HCT116 (cell line): ENCODE results near the gene SBF2. TPM values are rescaled to one million over a fixed set of nuclear protein-coding genes. Genes with fewer than 3 reads are reported as not detected.

Experiments used
- ATAC-seq: fragments of 200-7000 bp; cut with Tn5 transposase; 2 replicates; pipeline ENCODE4 v1.9.1; 2020; ENCODE audit warnings: mild to moderate bottlenecking, moderate library complexity
- BruUV-seq: library from RNA; stranded (reverse); fragments of 400-500 nt; replicated peaks from 2 replicates; lab custom pipeline; 2021; lab: Mats Ljungman, UMichigan
- CTCF ChIA-PET: fragments of 300-600 bp; sonication (Branson Sonifier 250); formaldehyde crosslinking; loops from one replicate; lab custom pipeline; 2021; ENCODE audit warnings: antibody characterized with exemption; lab: Charles Lee
- POLR2A ChIA-PET: fragments of 300-600, 350-600 bp; sonication (Branson Sonifier 250); formaldehyde crosslinking; loops from one replicate; lab custom pipeline; 2021; ENCODE audit warnings: antibody characterized with exemption; lab: Charles Lee
- RAD21 ChIA-PET, 2 experiments: fragments of 300-600 bp; sonication (Branson Sonifier 250); formaldehyde crosslinking; loops; one replicate each; lab custom pipeline; 2023; ENCODE audit warnings: low total read pairs in 2 of 2; ENCODE audit not compliant: uncharacterized antibody in 2 of 2, unreplicated experiment in 2 of 2, low non-redundant PET in 1 of 2; lab: Charles Lee
- DNase-seq: peaks from one replicate; pipeline ENCODE4 v3.0.0-alpha.2; 2010; ENCODE audit warnings: low read depth, low spot score
- H2AFZ ChIP-seq: fragments of 200-600 bp; shearing (Covaris generic), sonication (generic); 2 replicates; pipeline ENCODE4 v1.6.1; 2017; ENCODE audit warnings: low read depth, mixed run types, mixed read lengths, antibody characterized with exemption, low read length; ENCODE audit not compliant: poor library complexity, severe bottlenecking
- H3K27ac ChIP-seq: 2 replicates; pipeline ENCODE4 v1.5.1; 2012; ENCODE audit warnings: low read depth, low read length
- H3K27me3 ChIP-seq: fragments of 200-600 bp; sonication (generic); 2 replicates; pipeline ENCODE4 v1.6.1; 2016; ENCODE audit warnings: mixed run types, low read length, mixed read lengths; ENCODE audit not compliant: insufficient read depth
- H3K36me3 ChIP-seq, 2 experiments: fragments of 200-500 bp in 1 of 2; fragments of 200-600 bp in 1 of 2; sonication (Bioruptor generic) in 1 of 2; sonication (generic) in 1 of 2; 2 replicates each; pipeline versions ENCODE4 v1.5.1 to v1.6.1; 2014 to 2016; ENCODE audit warnings: low read length in 2 of 2, inconsistent platforms in 1 of 2, mixed read lengths in 1 of 2, mixed run types in 1 of 2; ENCODE audit not compliant: insufficient read depth in 2 of 2, control insufficient read depth in 1 of 2
- H3K4me1 ChIP-seq, 2 experiments: fragments of 200-600 bp in 1 of 2; sonication (generic) in 1 of 2; 2 replicates each; pipeline versions ENCODE4 v1.5.1 to v1.6.1; 2012 to 2017; ENCODE audit warnings: low read length in 2 of 2, inconsistent platforms in 1 of 2, mild to moderate bottlenecking in 1 of 2, mixed read lengths in 1 of 2, mixed run types in 1 of 2, moderate library complexity in 1 of 2; ENCODE audit not compliant: insufficient read depth in 2 of 2, control insufficient read depth in 1 of 2
- H3K4me2 ChIP-seq: fragments of 200-600 bp; sonication (generic); 2 replicates; pipeline ENCODE4 v1.6.1; 2017; ENCODE audit warnings: mixed run types, low read length, mixed read lengths
- H3K4me3 ChIP-seq, 2 experiments: fragments of 200-600 bp in 1 of 2; sonication (generic) in 1 of 2; replicated peaks in 1 of 2; 2 replicates each; pipeline ENCODE4 v1.5.1; 2011 to 2016; ENCODE audit warnings: low read length in 2 of 2, control low read depth in 1 of 2, low read depth in 1 of 2, mild to moderate bottlenecking in 1 of 2, mixed read lengths in 1 of 2, mixed run types in 1 of 2
- H3K79me2 ChIP-seq: fragments of 200-600 bp; sonication (generic); 2 replicates; pipeline ENCODE4 v1.6.1; 2017; ENCODE audit warnings: mild to moderate bottlenecking, mixed run types, low read length, moderate library complexity, mixed read lengths; ENCODE audit not compliant: insufficient read depth
- H3K9ac ChIP-seq: fragments of 200-600 bp; sonication (generic); 2 replicates; pipeline ENCODE4 v1.6.1; 2016; ENCODE audit warnings: low read length, mixed read lengths
- H3K9me2 ChIP-seq: fragments of 200-600 bp; sonication (generic), shearing (Covaris generic); 2 replicates; pipeline ENCODE4 v1.6.1; 2017; ENCODE audit warnings: mixed run types, mild to moderate bottlenecking, moderate library complexity; ENCODE audit not compliant: insufficient read depth
- H3K9me3 ChIP-seq, 2 experiments: fragments of 200-500 bp in 1 of 2; fragments of 200-600 bp in 1 of 2; sonication (Bioruptor generic) in 1 of 2; sonication (generic) in 1 of 2; 2 replicates each; pipeline ENCODE4 v1.6.1; 2014 to 2017; ENCODE audit warnings: low read length in 2 of 2, mixed read lengths in 2 of 2, inconsistent platforms in 1 of 2, low read depth in 1 of 2, mild to moderate bottlenecking in 1 of 2, mixed run types in 1 of 2, moderate library complexity in 1 of 2; ENCODE audit not compliant: control insufficient read depth in 1 of 2, insufficient read depth in 1 of 2
- H4K20me1 ChIP-seq: fragments of 200-600 bp; sonication (generic), shearing (Covaris generic); 2 replicates; pipeline ENCODE4 v1.6.1; 2017; ENCODE audit warnings: mixed run types, mild to moderate bottlenecking, moderate library complexity; ENCODE audit not compliant: insufficient read depth
- ELF1 ChIP-seq: IDR thresholded peaks from 2 replicates; pipeline ENCODE4 v1.6.1; 2012; ENCODE audit warnings: low read depth, borderline replicate concordance
- EZH2phosphoT487 ChIP-seq: fragments of 200-600 bp; IDR thresholded peaks from 2 replicates; pipeline ENCODE4 v1.6.1; 2018; ENCODE audit warnings: antibody characterized with exemption, borderline replicate concordance
- MAX ChIP-seq: IDR thresholded peaks from 2 replicates; pipeline ENCODE4 v1.6.1; 2012
- POLR2A ChIP-seq: IDR thresholded peaks from 2 replicates; pipeline ENCODE4 v1.7.0; 2011; ENCODE audit warnings: borderline replicate concordance; ENCODE audit not compliant: insufficient read depth, insufficient read length; ENCODE audit errors: extremely low read depth
- POLR2AphosphoS5 ChIP-seq: IDR thresholded peaks from 2 replicates; pipeline ENCODE4 v1.6.1; 2011; ENCODE audit warnings: mild to moderate bottlenecking, low read depth, low read length, moderate library complexity
- RAD21 ChIP-seq: IDR thresholded peaks from 2 replicates; pipeline ENCODE4 v1.6.1; 2012; ENCODE audit warnings: low read depth, mild to moderate bottlenecking
- SIN3A ChIP-seq: IDR thresholded peaks from 2 replicates; pipeline ENCODE4 v1.6.1; 2012; ENCODE audit warnings: low read depth
- TCF7L2 ChIP-seq: IDR thresholded peaks from 2 replicates; pipeline ENCODE4 v1.7.0; 2011; ENCODE audit warnings: borderline replicate concordance, inconsistent platforms; ENCODE audit not compliant: insufficient read depth, insufficient read length; ENCODE audit errors: extremely low read depth
- YY1 ChIP-seq: IDR thresholded peaks from 2 replicates; pipeline ENCODE4 v1.6.1; 2011; ENCODE audit warnings: low read length, low read depth, moderate library complexity, mild to moderate bottlenecking; ENCODE audit not compliant: insufficient replicate concordance; ENCODE audit errors: extremely low read depth
- ZBTB33 ChIP-seq: IDR thresholded peaks from 2 replicates; pipeline ENCODE4 v1.6.1; 2011; ENCODE audit warnings: mild to moderate bottlenecking, low read length, moderate library complexity; ENCODE audit not compliant: insufficient replicate concordance; ENCODE audit errors: extremely low read depth
- ZFX ChIP-seq: fragments of 450-650 bp; IDR thresholded peaks from 2 replicates; pipeline ENCODE4 v1.6.1; 2017
- intact Hi-C: fragments of 100-400 bp; cut with micrococcal nuclease; formaldehyde crosslinking; loops from 2 replicates; pipeline ENCODE4 v1.10.0; 2022
- total RNA-seq: library from RNA; stranded (reverse); gene quantifications from one replicate; pipeline ENCODE4 v1.2.1, GENCODE V29; 2021; ENCODE audit not compliant: unreplicated experiment

SBF2 gene
- total RNA-seq, 1 experiment from 2014 or later: 35.0 TPM

GRCh38 chr11:9759519-9760192, 534.4 kb downstream of the SBF2 start (continued):
- no peak for TF ChIP-seq EZH2phosphoT487
- peak; percentile 17 for TF ChIP-seq YY1
- TF ChIP-seq ELF1: no peak

GRCh38 chr11:9758637-9759518, 535.1 kb downstream of the SBF2 start:
- Histone ChIP-seq H3K79me2 (peaks cover 6% of the 10 kb centered on the region; the same call in 1 of the 2 replicates), H2AFZ (no peak overlapping the region), H4K20me1 (no peaks in the 10 kb centered on the region)
- CTCF ChIA-PET: interaction anchor here (0.7 to 3.0 kb wide), 14 partner anchors 11 to 608 kb away, joined by 3 to 18 read pairs (median 5); partner anchors contain the start of gene ADM
- peak; percentile 24 for DNase-seq
- TF ChIP-seq RAD21 (peak; percentile 35; the same call in 1 of the 2 replicates), SIN3A (no peak; the same call in 1 of the 2 replicates), POLR2A (peak; percentile 11), ZBTB33 (no peak), POLR2AphosphoS5 (peak; percentile 43; the same call in 1 of the 2 replicates), ZFX (peak; percentile 81), MAX (peak; percentile 75), TCF7L2 (peak; percentile 23)
- TF ChIP-seq, all 23 proteins: peak for 6
- intact Hi-C loops: loop anchor here (1.0 to 2.0 kb wide), 5 partner anchors 214 to 978 kb away; no protein-coding TSS in a partner anchor
- RAD21 ChIA-PET: interaction anchor here (0.5 to 1.4 kb wide), 7 partner anchors 10 to 659 kb away, joined by 3 to 6 read pairs (median 3); partner anchors contain the start of gene ADM (in 2 of the 2)
- Histone ChIP-seq H3K4me3 (peak overlapping the region; percentile 71 to 74), H3K27ac (peak overlapping the region; percentile 95), H3K4me2 (peak overlapping the region; percentile 98), H3K9me3 (no peaks in the 10 kb centered on the region), H3K36me3 (no peaks in the 10 kb centered on the region), H3K4me1 (peaks cover 17 to 33% of the 10 kb centered on the region in 2 experiments), H3K9me2 (no peaks in the 10 kb centered on the region), H3K27me3 (no peaks in the 10 kb centered on the region), H3K9ac (peak overlapping the region; percentile 90)
- BruUV-seq: TSS peak; percentile 80
- ATAC-seq: peak; percentile 65
- POLR2A ChIA-PET: interaction anchor here (0.7 to 2.6 kb wide), 7 partner anchors 9 to 978 kb away, joined by 3 to 37 read pairs (median 3); partner anchors contain the start of genes ADM and ZNF143
